GM19043 (cell line): ENCODE data around the gene GOLGA3.
A peak's percentile ranks its signal among the peaks of the same experiment; 100 is the strongest.
"Not testable (repeated sequence)": the region's sequence is repeated elsewhere in the genome, so short reads cannot be mapped to it uniquely, and the experiment has no call there.

Source experiments
- ATAC-seq: cut with Tn5 transposase; IDR thresholded peaks from one replicate; pipeline ENCODE4 v1.9.1; 2021; ENCODE audit warnings: low read depth; ENCODE audit not compliant: unreplicated experiment

The GOLGA3 gene, protein sequence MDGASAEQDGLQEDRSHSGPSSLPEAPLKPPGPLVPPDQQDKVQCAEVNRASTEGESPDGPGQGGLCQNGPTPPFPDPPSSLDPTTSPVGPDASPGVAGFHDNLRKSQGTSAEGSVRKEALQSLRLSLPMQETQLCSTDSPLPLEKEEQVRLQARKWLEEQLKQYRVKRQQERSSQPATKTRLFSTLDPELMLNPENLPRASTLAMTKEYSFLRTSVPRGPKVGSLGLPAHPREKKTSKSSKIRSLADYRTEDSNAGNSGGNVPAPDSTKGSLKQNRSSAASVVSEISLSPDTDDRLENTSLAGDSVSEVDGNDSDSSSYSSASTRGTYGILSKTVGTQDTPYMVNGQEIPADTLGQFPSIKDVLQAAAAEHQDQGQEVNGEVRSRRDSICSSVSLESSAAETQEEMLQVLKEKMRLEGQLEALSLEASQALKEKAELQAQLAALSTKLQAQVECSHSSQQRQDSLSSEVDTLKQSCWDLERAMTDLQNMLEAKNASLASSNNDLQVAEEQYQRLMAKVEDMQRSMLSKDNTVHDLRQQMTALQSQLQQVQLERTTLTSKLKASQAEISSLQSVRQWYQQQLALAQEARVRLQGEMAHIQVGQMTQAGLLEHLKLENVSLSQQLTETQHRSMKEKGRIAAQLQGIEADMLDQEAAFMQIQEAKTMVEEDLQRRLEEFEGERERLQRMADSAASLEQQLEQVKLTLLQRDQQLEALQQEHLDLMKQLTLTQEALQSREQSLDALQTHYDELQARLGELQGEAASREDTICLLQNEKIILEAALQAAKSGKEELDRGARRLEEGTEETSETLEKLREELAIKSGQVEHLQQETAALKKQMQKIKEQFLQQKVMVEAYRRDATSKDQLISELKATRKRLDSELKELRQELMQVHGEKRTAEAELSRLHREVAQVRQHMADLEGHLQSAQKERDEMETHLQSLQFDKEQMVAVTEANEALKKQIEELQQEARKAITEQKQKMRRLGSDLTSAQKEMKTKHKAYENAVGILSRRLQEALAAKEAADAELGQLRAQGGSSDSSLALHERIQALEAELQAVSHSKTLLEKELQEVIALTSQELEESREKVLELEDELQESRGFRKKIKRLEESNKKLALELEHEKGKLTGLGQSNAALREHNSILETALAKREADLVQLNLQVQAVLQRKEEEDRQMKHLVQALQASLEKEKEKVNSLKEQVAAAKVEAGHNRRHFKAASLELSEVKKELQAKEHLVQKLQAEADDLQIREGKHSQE (N-terminal part only)

GRCh38 chr12:132828706-132829534 lies at the start of gene GOLGA3:
Gene GOLGA3 (minus strand): TSS chr12:132828869. CDS start chr12:132822128, 6,741 bp downstream.
- peak; percentile 95 for ATAC-seq

DNA sequence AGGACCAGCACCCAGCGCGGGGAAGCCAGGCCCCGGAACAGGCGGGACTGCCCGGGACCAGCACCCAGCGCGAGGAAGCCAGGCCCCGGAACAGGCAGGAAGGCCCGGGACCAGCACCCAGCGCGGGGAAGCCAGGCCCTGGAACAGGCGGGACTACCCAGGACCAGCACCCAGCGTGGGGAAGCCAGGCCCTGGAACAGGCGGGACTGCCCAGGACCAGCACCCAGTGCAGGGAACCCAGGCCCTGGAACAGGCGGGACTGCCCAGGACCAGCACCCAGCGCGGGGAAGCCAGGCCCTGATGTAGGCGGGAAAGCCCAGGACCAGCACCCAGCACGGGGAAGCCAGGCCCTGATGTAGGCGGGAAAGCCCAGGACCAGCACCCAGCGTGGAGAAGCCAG lies 46.0 kb upstream of the GOLGA3 start:
- not testable (repeated sequence) for ATAC-seq

- no peak for ATAC-seq
These were observed 45.5 kb upstream of the GOLGA3 start for GRCh38 chr12:132874175-132874574.

DNA sequence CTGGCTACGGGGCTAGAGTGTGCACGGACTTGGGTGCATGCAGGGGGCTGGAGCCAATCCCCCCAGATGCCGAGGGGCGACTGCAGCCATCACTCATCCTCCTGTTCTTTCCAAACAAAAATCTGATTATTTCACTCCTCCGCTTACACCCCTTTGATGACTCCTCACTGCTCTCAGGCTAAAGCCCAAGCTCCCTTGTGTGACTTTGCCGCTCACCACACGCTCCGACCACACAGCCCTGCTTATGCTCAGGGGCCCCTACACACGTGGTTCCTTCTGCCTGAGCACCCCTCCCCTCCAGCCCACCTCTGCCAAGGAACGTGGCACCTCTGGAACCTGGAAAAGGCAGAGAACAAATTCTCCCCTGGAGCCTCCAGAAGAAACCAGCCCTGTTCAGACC lies 45.1 kb upstream of the GOLGA3 start:
- ATAC-seq = no peak

- no peak for ATAC-seq
These were observed 44.3 kb upstream of the GOLGA3 start for GRCh38 chr12:132872975-132873421.

GRCh38 chr12:132872073-132872855 lies 43.6 kb upstream of the GOLGA3 start:
- ATAC-seq = no peak

- ATAC-seq = no peak
These were observed 40.9 kb upstream of the GOLGA3 start for GRCh38 chr12:132869551-132869950.

DNA sequence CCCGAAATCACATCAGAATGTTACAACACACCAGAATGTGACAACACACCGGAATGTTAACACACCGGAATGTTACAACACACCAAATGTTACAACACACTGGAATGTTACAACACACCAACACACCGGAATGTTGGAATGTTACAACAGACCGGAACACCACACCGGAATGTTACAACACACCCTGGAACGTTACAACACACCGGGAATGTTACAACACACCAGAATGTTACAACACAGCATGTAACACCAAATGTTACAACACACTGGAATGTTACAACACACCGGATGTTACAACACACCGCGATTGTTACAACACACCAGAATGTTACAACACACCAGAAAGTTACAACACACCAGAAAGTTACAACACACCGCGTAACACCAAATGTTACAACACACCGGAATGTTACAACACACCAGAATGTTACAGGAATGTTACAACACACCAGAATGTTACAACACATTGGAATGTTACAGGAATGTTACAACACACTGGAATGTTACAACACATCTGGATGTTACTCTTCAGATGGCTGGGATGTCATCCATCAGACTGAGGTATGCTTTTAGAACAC lies 37.7 kb upstream of the GOLGA3 start:
- ATAC-seq = no peak

DNA sequence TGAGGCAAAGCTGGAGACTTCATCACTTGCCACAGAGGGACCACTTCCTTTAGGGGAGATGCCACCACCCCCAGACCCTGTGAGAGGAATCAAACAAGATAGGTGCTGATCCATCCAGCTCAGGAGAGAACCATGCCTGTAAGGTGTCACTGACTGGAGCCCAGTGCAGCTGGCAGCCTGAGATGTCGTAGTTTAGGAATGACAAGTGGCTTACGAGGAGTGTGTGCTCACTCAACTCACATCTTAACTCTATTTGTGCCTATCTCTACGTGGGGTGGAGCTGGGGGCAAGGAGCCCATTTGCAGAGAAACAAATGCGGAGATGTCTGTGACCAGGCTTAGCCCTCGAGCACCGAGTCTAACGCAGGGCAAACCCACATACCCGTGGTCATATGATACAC lies 32.9 kb upstream of the GOLGA3 start:
- no peak for ATAC-seq

- no peak for ATAC-seq
These were observed 30.1 kb upstream of the GOLGA3 start for GRCh38 chr12:132858718-132859266.

- ATAC-seq = not testable (repeated sequence)
These were observed 28.4 kb upstream of the GOLGA3 start for GRCh38 chr12:132857019-132857418.

DNA sequence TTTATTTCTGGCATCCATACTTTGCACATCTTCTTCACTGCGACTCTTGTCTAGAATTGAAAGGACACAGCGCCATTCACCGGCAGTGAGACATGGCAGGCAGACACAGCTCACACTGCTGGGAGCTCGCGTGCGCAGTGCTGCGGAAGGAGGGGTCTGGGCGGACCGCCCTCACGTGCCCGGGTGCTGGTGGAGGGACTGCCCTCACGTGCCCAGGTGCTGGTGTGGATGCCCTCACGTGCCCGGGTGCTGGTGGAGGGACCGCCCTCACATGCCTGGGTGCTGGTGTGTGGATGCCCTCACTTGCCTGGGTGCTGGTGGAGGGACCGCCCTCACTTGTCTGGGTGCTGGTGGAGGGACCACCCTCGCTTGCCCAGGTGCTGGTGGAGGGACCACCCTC lies 27.9 kb upstream of the GOLGA3 start:
- no peak for ATAC-seq

- ATAC-seq = not testable (repeated sequence)
These were observed 26.5 kb upstream of the GOLGA3 start for GRCh38 chr12:132855211-132855610.

DNA sequence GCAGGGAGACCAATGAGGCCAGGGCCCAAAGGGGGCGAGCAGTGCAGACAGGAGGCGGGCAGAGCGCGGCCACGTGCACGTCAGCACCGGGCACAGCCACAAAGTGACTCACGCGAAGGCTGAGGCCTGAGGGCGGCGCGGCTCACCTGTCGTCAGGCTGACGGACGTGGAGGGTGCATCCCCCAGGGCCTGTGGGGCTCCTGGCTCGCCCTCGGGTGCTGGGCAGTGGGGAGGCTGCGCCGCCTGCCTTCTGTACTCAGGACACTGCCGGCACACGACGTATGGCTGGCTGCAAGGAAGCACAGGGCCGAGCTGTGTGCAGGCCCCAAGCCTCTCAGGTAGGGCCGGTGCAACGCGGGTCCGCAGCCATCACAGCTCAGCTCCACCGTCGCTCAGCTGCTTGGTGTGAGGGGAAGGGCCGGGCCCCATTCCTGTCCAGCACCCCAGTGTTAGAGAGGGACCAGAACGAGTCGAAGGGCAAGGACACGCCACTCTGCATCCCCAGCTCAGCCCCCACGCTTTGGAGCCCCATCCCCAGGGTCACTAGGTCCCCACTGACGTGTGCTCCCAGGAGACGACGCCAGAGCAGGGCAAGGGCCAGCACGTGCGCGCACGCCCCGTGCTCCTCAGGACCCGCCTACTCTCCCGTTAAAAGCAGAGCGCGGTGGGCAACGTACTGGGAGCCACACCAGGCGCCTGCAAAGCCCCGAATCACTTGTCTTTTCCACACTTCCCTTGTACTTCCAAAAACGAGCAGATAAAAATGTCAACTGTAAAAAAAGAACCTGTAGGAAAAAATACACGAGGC lies 24.8 kb upstream of the GOLGA3 start:
- no peak for ATAC-seq

GRCh38 chr12:132852496-132852895 lies 23.8 kb upstream of the GOLGA3 start:
- no peak for ATAC-seq

DNA sequence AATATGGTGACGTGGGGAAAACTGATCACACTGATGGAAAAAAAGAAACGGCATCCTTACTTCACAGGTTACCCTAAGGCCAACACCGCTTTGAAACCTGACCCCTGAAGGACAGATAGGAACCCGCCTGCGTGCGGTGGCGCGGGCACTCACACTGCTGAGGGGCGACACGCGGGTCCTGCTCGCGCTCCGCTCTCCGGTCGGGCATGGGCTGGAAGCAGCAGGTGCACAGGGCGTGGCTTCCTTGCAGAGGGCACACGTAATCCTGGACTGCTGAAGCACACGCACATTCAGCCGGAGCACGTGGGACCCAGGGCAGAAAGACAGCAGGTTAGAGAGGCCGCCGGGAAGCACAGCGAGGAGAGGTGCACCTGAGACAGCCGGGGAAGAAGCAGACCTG lies 22.8 kb upstream of the GOLGA3 start:
- ATAC-seq = no peak

DNA sequence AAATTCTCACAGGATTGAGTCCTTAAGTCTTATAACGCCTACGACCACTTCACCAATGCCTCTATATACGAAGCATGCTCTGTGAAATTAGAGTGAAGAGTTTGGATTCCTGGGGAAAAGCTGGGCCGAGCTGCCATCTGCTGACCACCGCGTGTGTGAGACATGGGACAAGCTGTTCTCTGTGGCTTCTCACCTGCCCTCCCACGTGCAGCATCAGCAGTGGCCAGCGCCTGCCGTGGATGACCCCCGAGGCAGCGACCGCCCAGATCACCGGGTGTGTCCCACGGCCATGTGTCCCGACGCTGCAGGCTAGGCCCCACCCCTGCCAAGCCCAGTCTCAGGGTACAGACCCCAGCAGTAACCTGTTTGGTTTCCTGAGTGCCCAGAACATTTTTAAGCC lies 21.6 kb upstream of the GOLGA3 start:
- ATAC-seq = no peak

DNA sequence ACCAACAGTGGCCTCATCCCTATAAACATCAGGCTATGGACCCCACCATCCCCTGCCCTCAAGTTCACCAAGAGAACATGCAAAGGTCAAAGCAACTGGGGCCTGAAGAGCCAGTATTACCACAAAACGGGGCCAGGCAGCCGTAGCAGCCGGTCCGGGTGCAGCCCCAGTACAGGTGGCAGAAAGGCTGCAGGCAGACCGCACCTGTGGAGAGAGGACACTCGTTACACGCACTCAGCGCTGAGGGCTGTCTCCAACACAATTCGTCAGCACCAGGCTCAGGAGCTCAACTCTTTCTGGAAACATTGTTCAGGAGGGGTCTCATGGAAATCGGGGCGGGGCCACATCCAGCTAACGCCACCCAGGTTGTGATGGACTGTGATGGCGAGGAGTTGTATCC lies 19.9 kb upstream of the GOLGA3 start:
- no peak for ATAC-seq
